Mesodermal cell (in vitro differentiated cells): ENCODE results near the gene MGST2.

Experiments used
- H3K27ac ChIP-seq: 2 replicates; pipeline ENCODE4 v1.7.0; 2013; ENCODE audit warnings: mild to moderate bottlenecking, low read depth, low read length, moderate library complexity; ENCODE audit not compliant: severe bottlenecking
- H3K36me3 ChIP-seq: 2 replicates; pipeline ENCODE4 v1.7.1; 2013; ENCODE audit warnings: mild to moderate bottlenecking, low read length, moderate library complexity; ENCODE audit not compliant: control insufficient read depth, insufficient read depth
- H3K4me1 ChIP-seq: one replicate; pipeline ENCODE4 v1.7.1; 2013; ENCODE audit warnings: mild to moderate bottlenecking, low read length; ENCODE audit not compliant: insufficient read depth, control insufficient read depth, poor library complexity, severe bottlenecking
- H3K4me3 ChIP-seq: 2 replicates; pipeline ENCODE4 v1.7.0; 2013; ENCODE audit warnings: low read length, control low read depth, mild to moderate bottlenecking; ENCODE audit not compliant: insufficient read depth, poor library complexity, severe bottlenecking; ENCODE audit errors: extremely low read depth
- H3K9me3 ChIP-seq: 2 replicates; pipeline ENCODE4 v1.7.1; 2013; ENCODE audit warnings: mild to moderate bottlenecking, low read length, moderate library complexity; ENCODE audit not compliant: control insufficient read depth
- whole genome bisulfite sequencing, 2 experiments: methylation state at CpG; one replicate each; pipeline ENCODE4 v1.1.5; 2013; ENCODE audit warnings: missing lambda C conversion rate in 2 of 2; ENCODE audit not compliant: insufficient coverage in 2 of 2; 5-methylcytosine and 5-hydroxymethylcytosine counted together

The MGST2 gene

GRCh38 chr4:139658586-139659382 is 6.8 kb upstream of the MGST2 start:
- Histone ChIP-seq H3K9me3 (no peaks in the 10 kb centered on the region), H3K4me1 (peaks cover 14% of the 10 kb centered on the region), H3K4me3 (no peak overlapping the region), H3K36me3 (no peaks in the 10 kb centered on the region), H3K27ac (no peak overlapping the region)
- 100% methylated on average over 1 of the region's 2 CpGs for WGBS, 2 experiments

- 93 to 95% methylated on average over 9 to 12 of the region's 12 CpGs for WGBS, 2 experiments
- Histone ChIP-seq H3K27ac (no peak overlapping the region), H3K4me3 (no peak overlapping the region)
Measured at GRCh38 chr4:139659735-139660424, 5.7 kb upstream of the MGST2 start.

GRCh38 chr4:139660568-139661043 is 5.0 kb upstream of the MGST2 start:
- 97% methylated on average over 3 of the region's 3 CpGs for WGBS, 2 experiments
- no peak overlapping the region for H3K27ac ChIP-seq
- H3K9me3 ChIP-seq = no peaks in the 10 kb centered on the region
- no peak overlapping the region for H3K4me3 ChIP-seq
- peaks cover 14% of the 10 kb centered on the region for H3K4me1 ChIP-seq
- H3K36me3 ChIP-seq = no peaks in the 10 kb centered on the region

More at GRCh38 chr4:139659735-139660424, 5.7 kb upstream of the MGST2 start:
- no peaks in the 10 kb centered on the region for H3K36me3 ChIP-seq
- peaks cover 14% of the 10 kb centered on the region for H3K4me1 ChIP-seq
- no peaks in the 10 kb centered on the region for H3K9me3 ChIP-seq

- Histone ChIP-seq H3K27ac (no peak overlapping the region), H3K9me3 (no peaks in the 10 kb centered on the region), H3K36me3 (no peaks in the 10 kb centered on the region), H3K4me1 (peaks cover 4% of the 10 kb centered on the region), H3K4me3 (no peak overlapping the region)
- WGBS, 2 experiments = 100% methylated on average over 1 of the region's 1 CpG; no CpG with 5 or more reads in 1 of the 2 experiments
Measured at GRCh38 chr4:139663561-139664138, 2.0 kb upstream of the MGST2 start.

- H3K36me3 ChIP-seq = no peaks in the 10 kb centered on the region
- 92 to 100% methylated on average over 1 to 2 of the region's 2 CpGs for WGBS, 2 experiments
- H3K9me3 ChIP-seq = no peaks in the 10 kb centered on the region
- no peak overlapping the region for H3K27ac ChIP-seq
- peaks cover 4% of the 10 kb centered on the region for H3K4me1 ChIP-seq
- H3K4me3 ChIP-seq = no peak overlapping the region
Measured at GRCh38 chr4:139664442-139664841, 1.2 kb upstream of the MGST2 start.

GRCh38 chr4:139665079-139665689 is 435 bp upstream of the MGST2 start:
- Histone ChIP-seq H3K36me3 (no peaks in the 10 kb centered on the region), H3K9me3 (no peaks in the 10 kb centered on the region), H3K4me1 (peaks cover 4% of the 10 kb centered on the region), H3K27ac (peak overlapping the region; percentile 95), H3K4me3 (peak overlapping the region; percentile 33)
- 90 to 96% methylated on average over 7 of the region's 10 CpGs for WGBS, 2 experiments

DNA sequence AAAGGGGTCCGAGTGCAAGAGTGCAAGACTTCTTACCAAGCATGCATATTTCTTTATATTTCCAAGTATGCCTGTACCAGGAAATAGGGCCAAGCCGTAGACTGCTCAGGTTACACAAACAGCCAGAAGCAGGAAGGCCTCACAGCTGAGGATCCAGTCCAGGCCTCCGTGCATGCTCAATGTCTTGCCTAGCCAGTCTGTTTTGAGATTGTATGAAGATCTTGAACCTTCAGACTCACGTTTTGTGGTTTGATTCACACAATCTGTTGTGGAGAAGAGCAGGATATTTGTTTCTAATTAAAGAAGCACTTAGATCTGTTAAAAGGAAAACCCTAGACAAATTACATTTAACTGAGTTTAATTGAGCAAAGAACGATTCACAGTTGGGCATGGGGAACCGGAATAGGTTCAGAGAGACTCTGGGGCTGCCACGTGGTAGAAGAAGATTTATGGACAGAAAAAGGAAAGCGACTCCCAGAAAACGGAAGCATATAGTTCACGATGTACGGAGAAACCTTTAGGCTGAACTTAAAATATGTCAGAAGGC is 1.2 kb downstream of the MGST2 start:
- 83 to 93% methylated on average over 10 of the region's 11 CpGs for WGBS, 2 experiments
- H3K4me3 ChIP-seq = peak overlapping the region; percentile 33
- no peaks in the 10 kb centered on the region for H3K36me3 ChIP-seq
- H3K9me3 ChIP-seq = no peaks in the 10 kb centered on the region
- peak overlapping the region; percentile 95 for H3K27ac ChIP-seq
- peaks cover 4% of the 10 kb centered on the region for H3K4me1 ChIP-seq

- Histone ChIP-seq H3K27ac (no peak overlapping the region), H3K4me1 (peaks cover 4% of the 10 kb centered on the region), H3K36me3 (no peaks in the 10 kb centered on the region), H3K4me3 (no peak overlapping the region), H3K9me3 (no peaks in the 10 kb centered on the region)
- 56 to 100% methylated on average over 1 to 2 of the region's 2 CpGs for WGBS, 2 experiments
Measured at GRCh38 chr4:139668036-139668435, 2.4 kb downstream of the MGST2 start.

GRCh38 chr4:139668658-139669201 is 3.1 kb downstream of the MGST2 start:
- Histone ChIP-seq H3K4me1 (peaks cover 4% of the 10 kb centered on the region), H3K27ac (no peak overlapping the region), H3K4me3 (no peak overlapping the region), H3K9me3 (no peaks in the 10 kb centered on the region), H3K36me3 (no peaks in the 10 kb centered on the region)
- 84 to 100% methylated on average over 1 to 4 of the region's 4 CpGs for WGBS, 2 experiments

DNA sequence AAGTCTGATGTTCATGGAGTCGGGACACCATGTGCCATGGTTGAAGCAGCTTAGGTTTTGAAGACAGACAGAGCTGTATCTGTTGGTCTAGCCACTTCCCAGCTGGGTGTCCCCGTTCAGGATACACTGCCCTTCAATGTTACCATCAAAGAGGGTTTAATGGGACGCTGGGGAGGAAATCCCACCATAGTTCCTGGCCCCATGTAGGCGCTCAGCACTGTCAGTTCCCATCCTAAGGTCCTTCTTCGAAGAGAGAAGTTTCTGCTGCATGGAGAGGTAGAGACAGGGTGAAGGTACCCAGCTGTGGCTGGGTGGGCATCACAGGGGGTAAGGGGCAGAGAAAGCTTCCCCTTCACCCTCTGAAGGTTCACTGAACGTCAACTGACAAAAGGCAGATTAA is 3.7 kb downstream of the MGST2 start:
- WGBS, 2 experiments = 81 to 97% methylated on average over 4 to 5 of the region's 6 CpGs
- Histone ChIP-seq H3K27ac (no peak overlapping the region), H3K9me3 (no peaks in the 10 kb centered on the region), H3K4me3 (no peak overlapping the region), H3K4me1 (peaks cover 4% of the 10 kb centered on the region), H3K36me3 (no peaks in the 10 kb centered on the region)
